Keratinocyte (primary cell): ENCODE data around the gene KPNA1. TPM values are rescaled to one million over a fixed set of nuclear protein-coding genes. Genes with fewer than 3 reads are reported as not detected.

Experiments
- DNase-seq: peaks from one replicate; pipeline ENCODE4 v3.0.0-alpha.2; 2011; ENCODE audit warnings: low read depth, missing footprints, low spot score
- FAIRE-seq: peaks from 2 replicates; lab custom pipeline; 2011; peaks lifted over from hg19 to GRCh38; lab: Jason Lieb, UNC
- H2AFZ ChIP-seq: 2 replicates; pipeline ENCODE4 v1.6.0; 2012; ENCODE audit warnings: low read length, control low read depth, inconsistent platforms; ENCODE audit not compliant: control insufficient read depth
- H3K27ac ChIP-seq: 2 replicates; pipeline ENCODE4 v1.5.1; 2011; ENCODE audit warnings: low read length; ENCODE audit not compliant: control insufficient read depth, insufficient read depth
- H3K27me3 ChIP-seq: 3 replicates; pipeline ENCODE4 v1.6.0; 2011; ENCODE audit warnings: low read length; ENCODE audit not compliant: control insufficient read depth, insufficient read depth; ENCODE audit errors: extremely low read depth
- H3K36me3 ChIP-seq, 2 experiments: 2 replicates in 1 of 2; 3 replicates in 1 of 2; pipeline ENCODE4 v1.5.1; 2011; ENCODE audit warnings: low read length in 2 of 2, mild to moderate bottlenecking in 1 of 2; ENCODE audit not compliant: control insufficient read depth in 2 of 2, insufficient read depth in 2 of 2; ENCODE audit errors: extremely low read depth in 1 of 2
- H3K4me1 ChIP-seq: 3 replicates; pipeline ENCODE4 v1.5.1; 2011; ENCODE audit warnings: low read length; ENCODE audit not compliant: control insufficient read depth, insufficient read depth; ENCODE audit errors: extremely low read depth
- H3K4me2 ChIP-seq: 3 replicates; pipeline ENCODE4 v1.6.0; 2011; ENCODE audit warnings: low read depth, low read length; ENCODE audit not compliant: control insufficient read depth, insufficient read depth; ENCODE audit errors: extremely low read depth
- H3K4me3 ChIP-seq, 3 experiments: fragments of 200-600 bp in 1 of 3; sonication (generic) in 1 of 3; 2 replicates in 2 of 3; 3 replicates in 1 of 3; pipeline ENCODE4 v1.5.1; 2011 to 2016; ENCODE audit warnings: low read length in 3 of 3, mild to moderate bottlenecking in 3 of 3, control low read depth in 2 of 3, inconsistent platforms in 1 of 3, low read depth in 1 of 3, mixed read lengths in 1 of 3, mixed run types in 1 of 3, moderate library complexity in 1 of 3; ENCODE audit not compliant: control insufficient read depth in 2 of 3, insufficient read depth in 2 of 3; ENCODE audit errors: extremely low read depth in 1 of 3
- H3K79me2 ChIP-seq: 2 replicates; pipeline ENCODE4 v1.6.0; 2012; ENCODE audit warnings: low read length; ENCODE audit not compliant: control insufficient read depth, insufficient read depth
- H3K9ac ChIP-seq: 3 replicates; pipeline ENCODE4 v1.6.0; 2011; ENCODE audit warnings: low read length; ENCODE audit not compliant: control insufficient read depth, insufficient read depth; ENCODE audit errors: extremely low read depth
- H3K9me1 ChIP-seq: 3 replicates; pipeline ENCODE4 v1.6.0; 2011; ENCODE audit warnings: low read length; ENCODE audit not compliant: control insufficient read depth, insufficient read depth; ENCODE audit errors: extremely low read depth
- H3K9me3 ChIP-seq: 2 replicates; pipeline ENCODE4 v1.5.1; 2012; ENCODE audit warnings: low read depth, low read length; ENCODE audit not compliant: control insufficient read depth
- H4K20me1 ChIP-seq: 3 replicates; pipeline ENCODE4 v1.6.0; 2011; ENCODE audit warnings: low read length; ENCODE audit not compliant: control insufficient read depth, insufficient read depth; ENCODE audit errors: extremely low read depth
- CTCF ChIP-seq, 3 experiments: IDR thresholded peaks in 1 of 3; conservative IDR thresholded peaks in 1 of 3; optimal IDR thresholded peaks in 1 of 3; 2 replicates in 2 of 3; 3 replicates in 1 of 3; pipeline versions ENCODE3 to v1.5.1; 2011; ENCODE audit warnings: low read length in 3 of 3, mild to moderate bottlenecking in 3 of 3, moderate library complexity in 2 of 3, control low read depth in 1 of 3, inconsistent platforms in 1 of 3; ENCODE audit not compliant: insufficient read depth in 2 of 3; ENCODE audit errors: extremely low read depth in 1 of 3
- EZH2 ChIP-seq: IDR thresholded peaks from one replicate; pipeline ENCODE4 v1.6.1; 2012; ENCODE audit warnings: inconsistent platforms, mild to moderate bottlenecking, low read length, moderate library complexity
- dilution Hi-C: fragments of 300-500 bp; cut with MboI; formaldehyde crosslinking; loops from one replicate; pipeline ENCODE4 v1.7.0; 2020; ENCODE audit warnings: low sequenced_read_pairs; ENCODE audit not compliant: extremely low pct_ligation_motif_present
- polyA plus RNA-seq, 5 experiments: library from polyadenylated mRNA; depleted of rRNA in 3 of 5; stranded (reverse) in 3 of 5; stranded (forward) in 1 of 5; unstranded in 1 of 5; fragments of >200 nt; gene quantifications; 1 replicate in 1 of 5; 2 replicates in 3 of 5; 3 replicates in 1 of 5; pipeline versions ENCODE4 v1.2.1 to v1.2.3, GENCODE V29; 2011 to 2012; ENCODE audit warnings: missing spikeins in 2 of 5, low read depth in 1 of 5, low replicate concordance in 1 of 5

KPNA1 gene
- polyA plus RNA-seq, 1 donor (not counting 4 experiments of a cell fraction or from before 2014, with no cell fraction given): 66.7 TPM

GRCh38 chr3:122464659-122465058 is 50.1 kb downstream of the KPNA1 start:
- H3K9ac ChIP-seq: no peak overlapping the region

DNA sequence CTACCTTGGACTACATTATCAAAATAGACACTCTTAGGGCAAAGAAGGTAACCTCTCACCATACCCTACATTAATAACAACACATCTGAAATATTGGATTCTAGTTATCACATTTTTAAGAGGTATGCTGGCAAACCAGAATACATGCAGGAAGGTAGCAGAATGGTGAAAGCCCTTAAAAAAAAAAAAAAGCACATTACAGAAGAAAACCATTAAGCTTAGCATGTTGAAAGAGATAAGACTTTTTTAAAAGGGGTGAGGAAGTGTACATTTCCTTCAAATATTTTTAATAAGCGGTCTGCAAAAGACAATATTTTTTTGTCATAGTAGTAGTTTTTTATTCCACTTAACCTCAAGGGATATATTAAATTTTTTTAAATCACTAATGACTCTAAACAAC is 52.3 kb downstream of the KPNA1 start:
- H4K20me1 ChIP-seq: peaks cover 3% of the 10 kb centered on the region
- FAIRE-seq: no peak

More at GRCh38 chr3:122464659-122465058, 50.1 kb downstream of the KPNA1 start:
- Histone ChIP-seq H3K36me3 (peaks cover 3 to 4% of the 10 kb centered on the region in 2 experiments), H2AFZ (no peak overlapping the region), H3K27me3 (no peaks in the 10 kb centered on the region), H3K9me3 (no peaks in the 10 kb centered on the region), H3K4me1 (no peaks in the 10 kb centered on the region), H3K27ac (no peak overlapping the region), H3K4me3 (no peak overlapping the region), H3K4me2 (no peak overlapping the region), H3K9me1 (no peaks in the 10 kb centered on the region), H4K20me1 (no peaks in the 10 kb centered on the region), H3K79me2 (peaks cover 20% of the 10 kb centered on the region)
- dilution Hi-C loops: no loop called here
- DNase-seq (no peak), FAIRE-seq (no peak)
- TF ChIP-seq EZH2: no peak
- no peak for TF ChIP-seq CTCF (optimal IDR thresholded peaks at IDR 0.05 in 1 of 3, IDR thresholded peaks at IDR 0.05 in 1 of 3, conservative IDR thresholded peaks at IDR 0.05 in 1 of 3; ENCODE audit: extremely low read depth in 1 of 3, insufficient read depth in 2 of 3, low read length in 3 of 3)

More for the DNA sequence above, 52.3 kb downstream of the KPNA1 start:
- TF ChIP-seq EZH2 (no peak), CTCF (optimal IDR thresholded peaks at IDR 0.05 in 1 of 3, IDR thresholded peaks at IDR 0.05 in 1 of 3, conservative IDR thresholded peaks at IDR 0.05 in 1 of 3; ENCODE audit: extremely low read depth in 1 of 3, insufficient read depth in 2 of 3, low read length in 3 of 3) (no peak)
- Histone ChIP-seq H3K4me1 (no peaks in the 10 kb centered on the region), H3K4me3 (no peak overlapping the region), H3K9me3 (no peaks in the 10 kb centered on the region), H3K4me2 (no peak overlapping the region), H3K9me1 (no peaks in the 10 kb centered on the region), H3K36me3 (peaks cover 14 to 22% of the 10 kb centered on the region in 2 experiments), H3K79me2 (peaks cover 2% of the 10 kb centered on the region), H3K27ac (no peak overlapping the region), H2AFZ (no peak overlapping the region), H3K27me3 (no peaks in the 10 kb centered on the region), H3K9ac (no peak overlapping the region)
- dilution Hi-C loops: no loop called here
- DNase-seq: no peak
